SJCRH30 (cell line): Measurements from ENCODE around the gene CACNB4. TPM values are rescaled to one million over a fixed set of nuclear protein-coding genes. Genes with fewer than 3 reads are reported as not detected.
"Not testable (repeated sequence)": the region's sequence is repeated elsewhere in the genome, so short reads cannot be mapped to it uniquely, and the experiment has no call there.

Experiments used
- DNase-seq, 2 experiments: peaks; one replicate each; pipeline ENCODE4 v3.0.0-alpha.2; 2015 to 2020
- H3K27ac ChIP-seq: fragments of 250-450 bp; sonication (Bioruptor Pico); 2 replicates; pipeline ENCODE4 v1.5.1; 2020; ENCODE audit warnings: mild to moderate bottlenecking, moderate library complexity
- H3K27me3 ChIP-seq: fragments of 250-450 bp; sonication (Bioruptor Pico); 2 replicates; pipeline ENCODE4 v1.5.1; 2020; ENCODE audit warnings: mild to moderate bottlenecking, moderate library complexity
- H3K36me3 ChIP-seq: fragments of 250-450 bp; sonication (Bioruptor Pico); 2 replicates; pipeline ENCODE4 v1.5.1; 2020; ENCODE audit warnings: mild to moderate bottlenecking, moderate library complexity
- H3K4me1 ChIP-seq: fragments of 250-450 bp; sonication (Bioruptor Pico); 2 replicates; pipeline ENCODE4 v1.5.1; 2020; ENCODE audit warnings: mild to moderate bottlenecking, moderate library complexity
- H3K4me3 ChIP-seq: fragments of 250-450 bp; sonication (Bioruptor Pico); 2 replicates; pipeline ENCODE4 v1.5.1; 2020; ENCODE audit warnings: mild to moderate bottlenecking, moderate library complexity
- H3K9me3 ChIP-seq: fragments of 250-450 bp; sonication (Bioruptor Pico); replicated peaks from 2 replicates; pipeline ENCODE4 v1.5.1; 2020; ENCODE audit warnings: mild to moderate bottlenecking, moderate library complexity
- total RNA-seq: library from RNA; depleted of rRNA; stranded (reverse); fragments of >200 nt; shearing (Covaris generic); gene quantifications from 2 replicates; pipeline ENCODE4 v1.2.3, GENCODE V29; 2014

The CACNB4 gene
- total RNA-seq, 1 experiment from 2014 or later: 2.2 TPM

DNA sequence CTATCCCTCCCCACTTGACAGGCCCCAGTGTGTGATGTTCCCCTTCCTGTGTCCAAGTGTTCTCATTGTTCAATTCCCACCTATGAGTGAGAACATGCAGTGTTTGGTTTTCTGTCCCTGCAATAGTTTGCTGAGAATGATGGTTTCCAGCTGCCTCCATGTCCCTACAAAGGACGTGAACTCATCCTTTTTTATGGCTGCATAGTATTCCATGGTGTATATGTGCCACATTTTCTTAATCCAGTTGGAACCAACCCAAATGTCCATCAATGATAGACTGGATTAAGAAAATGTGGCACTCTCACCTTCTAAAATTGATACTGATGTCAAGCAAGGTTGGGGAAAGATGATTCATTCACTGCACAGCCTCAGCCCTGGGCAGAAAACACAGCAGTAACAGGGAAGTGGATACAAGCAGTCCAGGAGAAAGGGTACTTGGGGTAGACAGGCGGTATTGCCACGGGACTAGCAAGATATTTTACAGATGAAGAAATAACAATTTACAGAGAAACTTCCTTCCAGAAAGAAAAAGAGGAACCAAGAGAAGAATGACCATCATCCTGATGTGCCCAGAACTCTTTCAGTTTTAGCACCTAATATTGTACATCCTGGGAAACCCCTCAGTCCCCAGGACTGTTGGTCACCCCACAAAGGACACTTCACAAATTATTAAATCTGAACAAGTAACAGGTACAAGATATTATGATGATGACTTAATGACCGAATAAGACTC is 68.1 kb downstream of the CACNB4 start:
- not testable (repeated sequence) for H3K4me1 ChIP-seq, H3K36me3 ChIP-seq, H3K4me3 ChIP-seq, H3K9me3 ChIP-seq, H3K27me3 ChIP-seq, DNase-seq, H3K27ac ChIP-seq

DNA sequence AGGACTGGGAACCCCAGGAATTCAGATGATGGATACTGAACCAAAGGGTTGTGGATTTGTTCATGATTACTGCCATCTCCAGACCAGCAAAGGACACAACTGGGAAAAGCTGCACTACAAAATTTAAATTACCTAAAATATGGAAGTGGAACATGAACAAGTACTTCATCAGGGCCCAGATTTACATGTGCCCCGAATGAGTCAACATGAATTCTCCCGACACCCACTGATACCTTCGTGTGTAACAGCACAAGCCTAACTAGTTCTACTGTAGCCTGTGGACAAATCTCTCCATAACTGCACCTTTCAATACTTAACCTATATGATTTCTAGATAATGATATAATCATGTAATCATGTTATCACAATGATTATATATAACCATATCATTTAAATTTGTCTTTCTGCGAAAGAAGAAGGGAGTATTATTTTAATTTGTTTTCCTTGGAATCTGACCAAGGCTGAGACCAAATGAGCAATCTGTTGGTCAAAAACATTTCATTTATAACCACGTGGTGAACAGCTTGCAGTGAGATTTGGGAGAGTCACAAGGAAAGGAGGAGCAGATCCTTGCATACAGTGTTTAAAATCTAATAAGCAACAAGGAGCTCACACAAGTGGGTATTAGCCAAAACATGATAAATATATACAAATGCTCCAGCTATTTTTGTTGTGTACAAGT is 70.5 kb downstream of the CACNB4 start:
- no peak for DNase-seq
- no peaks in the 10 kb centered on the region for H3K9me3 ChIP-seq
- H3K27me3 ChIP-seq: no peaks in the 10 kb centered on the region
- H3K4me1 ChIP-seq: no peaks in the 10 kb centered on the region
- no peak overlapping the region for H3K27ac ChIP-seq
- no peaks in the 10 kb centered on the region for H3K36me3 ChIP-seq
- no peak overlapping the region for H3K4me3 ChIP-seq

DNA sequence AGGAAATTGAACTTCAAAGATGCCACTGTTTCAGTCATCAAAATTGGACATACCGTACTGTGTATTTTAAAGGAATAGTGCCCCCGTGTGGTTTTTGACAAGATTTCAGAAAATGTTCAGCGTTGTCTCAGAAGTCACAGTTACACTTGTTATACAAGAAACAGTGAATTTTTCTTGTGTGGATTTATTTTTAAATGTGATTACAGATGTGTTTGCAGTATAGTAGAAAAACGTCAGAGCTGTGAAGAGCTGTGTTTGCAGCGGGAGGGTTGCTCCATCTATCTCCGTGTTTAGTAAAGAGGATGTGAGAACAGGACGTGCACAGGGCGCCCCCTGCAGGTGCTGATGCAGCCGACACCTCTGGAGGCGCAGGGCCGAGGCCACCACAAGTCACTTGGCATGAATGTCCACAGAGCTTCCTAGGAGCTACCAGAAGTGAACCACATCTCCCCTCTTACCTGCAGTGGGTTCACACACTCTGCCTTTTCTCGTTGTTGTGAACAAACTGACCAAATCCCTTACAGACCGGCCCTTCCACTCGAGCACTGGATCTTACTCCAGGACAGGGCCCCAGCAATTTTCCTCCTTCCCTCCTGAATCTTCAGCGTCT is 73.1 kb downstream of the CACNB4 start:
- peak; percentile 75 to 88 for DNase-seq
- no peaks in the 10 kb centered on the region for H3K4me1 ChIP-seq
- peak overlapping the region; percentile 45 for H3K4me3 ChIP-seq
- no peak overlapping the region for H3K27ac ChIP-seq
- H3K36me3 ChIP-seq: no peaks in the 10 kb centered on the region
- H3K27me3 ChIP-seq: no peaks in the 10 kb centered on the region
- no peaks in the 10 kb centered on the region for H3K9me3 ChIP-seq

DNA sequence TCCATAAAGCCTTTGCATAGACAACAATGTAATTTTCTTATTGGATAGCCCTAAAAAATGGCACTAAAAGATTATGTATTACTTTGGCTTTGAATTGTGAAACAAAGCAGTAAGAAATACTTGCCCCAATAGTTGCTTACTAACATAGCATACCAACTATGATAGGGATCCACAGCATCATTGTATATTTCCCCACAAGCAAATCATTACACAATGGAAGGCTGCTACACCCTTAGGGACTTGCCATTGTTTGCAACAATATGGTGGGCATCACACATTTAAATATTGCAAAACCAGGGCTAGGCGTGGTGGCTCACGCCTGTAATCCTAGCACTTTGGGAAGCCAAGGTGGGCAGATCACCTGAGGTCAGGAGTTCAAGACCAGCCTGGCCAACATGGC is 74.4 kb downstream of the CACNB4 start:
- Histone ChIP-seq H3K27me3 (no peaks in the 10 kb centered on the region), H3K9me3 (no peaks in the 10 kb centered on the region), H3K36me3 (no peaks in the 10 kb centered on the region), H3K4me3 (no peak overlapping the region), H3K4me1 (no peaks in the 10 kb centered on the region), H3K27ac (no peak overlapping the region)
- DNase-seq: no peak

DNA sequence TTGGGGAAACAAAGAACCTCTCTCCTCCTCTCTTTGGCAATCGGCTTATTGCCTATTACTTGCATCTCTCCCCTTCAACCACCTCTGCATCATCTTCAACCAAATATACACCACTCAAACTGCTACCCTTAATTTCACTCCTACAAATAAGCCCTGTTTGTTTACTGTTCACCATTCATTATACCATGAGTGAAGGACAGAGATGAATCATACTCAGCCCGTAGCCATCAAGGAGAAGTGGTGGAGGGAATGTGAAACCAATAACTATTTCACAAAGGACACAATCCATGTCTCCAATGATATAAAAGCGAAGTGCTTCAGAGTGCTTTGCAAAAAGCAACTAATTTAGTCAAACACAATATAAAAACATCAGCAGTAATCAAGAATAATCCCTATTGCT is 76.8 kb downstream of the CACNB4 start:
- no peak overlapping the region for H3K27ac ChIP-seq
- H3K4me3 ChIP-seq: no peak overlapping the region
- H3K9me3 ChIP-seq: no peaks in the 10 kb centered on the region
- no peaks in the 10 kb centered on the region for H3K27me3 ChIP-seq
- DNase-seq: no peak
- H3K36me3 ChIP-seq: no peaks in the 10 kb centered on the region
- H3K4me1 ChIP-seq: no peaks in the 10 kb centered on the region

DNA sequence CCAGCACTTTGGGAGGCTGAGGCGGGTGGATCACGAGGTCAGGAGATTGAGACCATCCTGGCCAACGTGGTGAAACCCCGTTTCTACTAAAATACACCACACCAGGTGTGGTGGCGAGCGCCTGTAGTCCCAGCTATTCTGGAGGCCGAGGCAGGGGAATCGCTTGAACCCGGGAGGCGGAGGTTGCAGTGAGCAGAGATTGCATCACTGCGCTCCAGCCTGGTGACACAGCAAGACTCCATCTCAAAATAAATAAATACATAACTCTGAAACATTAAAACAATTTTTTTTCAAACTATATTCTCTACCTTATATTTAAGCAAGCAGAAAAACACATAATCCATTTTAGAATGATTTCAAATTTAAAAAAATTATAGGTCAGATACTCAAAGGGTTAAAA is 77.8 kb downstream of the CACNB4 start:
- not testable (repeated sequence) for H3K27me3 ChIP-seq, DNase-seq, H3K36me3 ChIP-seq, H3K9me3 ChIP-seq, H3K4me3 ChIP-seq, H3K27ac ChIP-seq, H3K4me1 ChIP-seq

DNA sequence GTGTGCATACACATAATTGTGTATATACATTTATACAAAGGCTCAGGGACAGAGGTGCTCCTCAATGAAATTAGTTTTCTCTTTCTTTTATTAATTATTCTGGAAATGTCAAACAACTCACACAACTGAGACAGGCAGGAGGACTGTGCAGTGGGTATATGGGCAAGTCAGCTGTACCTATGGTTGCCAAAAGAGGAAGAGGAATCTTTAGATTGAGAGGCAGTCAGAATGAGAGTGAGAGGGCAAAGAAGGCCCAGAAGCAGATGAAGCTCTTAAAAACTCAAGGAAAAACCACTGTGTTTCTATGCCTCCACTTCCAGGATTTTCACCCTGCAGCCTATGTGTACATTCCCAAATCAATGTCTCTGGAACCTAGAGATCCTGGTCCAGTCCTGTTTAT is 79.1 kb downstream of the CACNB4 start:
- H3K27ac ChIP-seq: no peak overlapping the region
- H3K4me3 ChIP-seq: no peak overlapping the region
- H3K36me3 ChIP-seq: no peaks in the 10 kb centered on the region
- no peaks in the 10 kb centered on the region for H3K4me1 ChIP-seq
- no peak for DNase-seq
- H3K27me3 ChIP-seq: no peaks in the 10 kb centered on the region
- H3K9me3 ChIP-seq: no peaks in the 10 kb centered on the region

DNA sequence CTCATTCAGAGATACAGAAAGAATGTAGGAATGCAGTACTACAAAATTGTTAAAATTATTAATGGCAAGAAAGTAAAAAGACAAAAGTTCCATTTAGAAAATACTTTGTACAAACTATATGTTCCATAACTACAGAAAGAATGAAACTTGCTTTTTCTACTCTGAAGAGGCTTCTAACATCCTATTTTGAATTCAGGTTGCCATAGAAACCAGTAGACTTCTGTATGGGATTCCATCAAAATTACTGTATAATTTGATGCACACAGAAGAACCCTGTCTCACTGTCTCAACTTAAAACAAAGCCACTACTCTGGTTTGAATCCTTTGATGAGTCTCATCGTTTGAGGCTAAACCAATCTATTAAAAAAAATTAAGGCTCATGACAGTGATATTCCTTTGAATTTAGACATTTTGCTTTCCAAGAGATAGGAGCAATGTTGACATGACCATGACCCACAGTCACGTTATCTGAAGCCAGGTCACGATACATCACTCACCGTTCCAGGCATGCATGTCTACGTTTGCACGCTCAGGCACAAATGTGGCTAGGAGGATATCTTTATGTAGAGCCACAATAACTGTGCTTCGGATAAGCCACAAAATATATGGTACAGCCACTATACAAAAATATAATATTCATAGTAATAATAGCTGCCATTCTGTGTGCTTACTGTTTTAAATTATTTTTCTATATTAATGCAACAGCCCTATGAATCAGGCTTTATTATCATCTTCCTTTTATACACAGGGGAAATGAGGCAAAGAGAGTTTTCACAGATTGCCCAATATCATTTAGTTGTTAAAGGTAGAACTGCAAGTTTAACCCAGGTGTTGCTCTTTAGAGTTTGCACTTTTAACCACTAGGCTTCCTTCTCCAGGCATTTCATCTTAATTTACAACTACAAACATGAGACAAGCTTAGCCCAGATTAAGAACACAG is 82.4 kb downstream of the CACNB4 start:
- Histone ChIP-seq H3K4me1 (no peaks in the 10 kb centered on the region), H3K27ac (no peak overlapping the region), H3K27me3 (no peaks in the 10 kb centered on the region), H3K9me3 (no peaks in the 10 kb centered on the region), H3K36me3 (no peaks in the 10 kb centered on the region), H3K4me3 (no peak overlapping the region)
- no peak for DNase-seq

DNA sequence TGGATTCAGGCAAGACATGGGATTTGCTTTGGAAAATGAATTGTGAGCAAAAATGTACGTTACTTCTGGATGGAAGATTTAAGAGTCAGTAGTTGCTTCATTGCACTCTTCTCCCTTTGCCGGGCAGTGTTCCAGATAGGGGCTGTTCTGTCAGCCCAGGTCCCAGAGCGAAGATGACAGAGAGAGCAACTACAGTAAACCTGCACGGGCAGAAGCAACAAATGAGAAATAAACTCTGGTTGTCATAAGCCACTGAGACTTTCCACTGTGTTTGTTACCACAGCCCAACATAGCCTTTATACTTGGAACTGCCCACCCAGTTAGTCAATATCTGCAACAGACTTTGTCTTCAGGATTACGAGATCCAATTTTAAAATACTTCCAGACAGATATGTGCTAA is 83.3 kb downstream of the CACNB4 start:
- H3K36me3 ChIP-seq: no peaks in the 10 kb centered on the region
- no peaks in the 10 kb centered on the region for H3K9me3 ChIP-seq
- DNase-seq: no peak
- H3K4me1 ChIP-seq: no peaks in the 10 kb centered on the region
- no peaks in the 10 kb centered on the region for H3K27me3 ChIP-seq
- no peak overlapping the region for H3K4me3 ChIP-seq
- H3K27ac ChIP-seq: no peak overlapping the region

DNA sequence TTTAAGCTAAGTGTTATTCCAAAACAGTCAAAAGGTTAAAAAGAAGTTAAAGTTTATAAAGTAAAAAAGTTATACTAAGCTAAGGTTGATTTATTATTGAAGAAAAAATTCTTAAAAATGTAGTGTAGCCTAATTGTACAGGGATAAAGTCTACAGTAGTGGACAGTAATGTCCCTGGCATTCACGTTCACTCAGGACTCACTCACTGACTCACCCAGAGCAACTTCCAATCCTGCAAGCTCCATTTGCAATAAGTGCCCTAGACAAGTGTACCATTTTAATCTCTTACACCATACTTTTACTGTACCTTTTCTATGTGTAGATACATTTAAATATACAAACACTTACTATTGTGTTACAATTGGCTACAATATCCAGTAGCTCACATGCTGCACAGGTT is 86.1 kb downstream of the CACNB4 start:
- DNase-seq: no peak

DNA sequence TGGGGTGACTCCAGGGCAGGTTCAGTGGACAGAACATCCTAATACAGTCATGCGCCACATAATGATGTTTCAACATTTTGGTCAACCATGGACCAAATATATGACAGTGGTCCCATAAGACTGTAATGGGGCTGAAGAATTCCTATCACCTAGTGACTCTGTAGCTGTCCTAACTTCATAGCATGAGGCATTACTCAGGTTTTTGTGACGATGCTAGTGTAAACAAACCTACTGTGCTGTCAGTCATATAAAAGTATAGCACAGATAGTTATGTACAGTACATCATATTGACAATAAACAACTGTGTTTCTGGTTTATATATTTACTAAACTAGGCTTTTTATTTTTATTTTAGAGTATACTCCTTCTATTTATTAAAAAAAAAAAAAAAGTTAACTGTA is 87.1 kb downstream of the CACNB4 start:
- H3K36me3 ChIP-seq: no peaks in the 10 kb centered on the region
- no peaks in the 10 kb centered on the region for H3K27me3 ChIP-seq
- no peaks in the 10 kb centered on the region for H3K4me1 ChIP-seq
- DNase-seq: no peak
- no peak overlapping the region for H3K4me3 ChIP-seq
- H3K27ac ChIP-seq: no peak overlapping the region
- no peaks in the 10 kb centered on the region for H3K9me3 ChIP-seq

More for the DNA sequence above, 86.1 kb downstream of the CACNB4 start:
- Histone ChIP-seq H3K36me3 (no peaks in the 10 kb centered on the region), H3K27ac (no peak overlapping the region), H3K4me1 (no peaks in the 10 kb centered on the region), H3K9me3 (no peaks in the 10 kb centered on the region), H3K27me3 (no peaks in the 10 kb centered on the region), H3K4me3 (no peak overlapping the region)

DNA sequence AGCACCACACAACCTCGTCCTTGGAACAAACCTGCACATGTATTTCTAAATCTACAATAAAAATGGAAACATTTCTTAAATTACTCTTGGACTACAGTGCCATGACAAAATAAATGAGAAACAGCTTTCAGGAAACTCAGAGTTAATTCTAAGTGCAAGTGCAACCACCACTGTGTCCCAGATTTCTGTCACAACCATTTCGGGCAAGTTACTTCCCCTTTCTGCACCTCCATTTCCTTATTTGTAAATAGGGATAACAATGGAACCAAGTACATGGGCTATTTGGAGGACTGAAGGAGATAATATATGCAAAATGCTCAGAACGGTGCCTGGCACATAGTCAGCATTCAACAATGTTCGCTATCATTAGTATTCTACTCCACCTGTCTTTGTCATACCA is 93.2 kb downstream of the CACNB4 start:
- DNase-seq: no peak
- H3K9me3 ChIP-seq: no peaks in the 10 kb centered on the region
- H3K27me3 ChIP-seq: no peaks in the 10 kb centered on the region
- H3K36me3 ChIP-seq: no peaks in the 10 kb centered on the region
- H3K4me1 ChIP-seq: peaks cover 19% of the 10 kb centered on the region
- H3K27ac ChIP-seq: no peak overlapping the region
- no peak overlapping the region for H3K4me3 ChIP-seq

DNA sequence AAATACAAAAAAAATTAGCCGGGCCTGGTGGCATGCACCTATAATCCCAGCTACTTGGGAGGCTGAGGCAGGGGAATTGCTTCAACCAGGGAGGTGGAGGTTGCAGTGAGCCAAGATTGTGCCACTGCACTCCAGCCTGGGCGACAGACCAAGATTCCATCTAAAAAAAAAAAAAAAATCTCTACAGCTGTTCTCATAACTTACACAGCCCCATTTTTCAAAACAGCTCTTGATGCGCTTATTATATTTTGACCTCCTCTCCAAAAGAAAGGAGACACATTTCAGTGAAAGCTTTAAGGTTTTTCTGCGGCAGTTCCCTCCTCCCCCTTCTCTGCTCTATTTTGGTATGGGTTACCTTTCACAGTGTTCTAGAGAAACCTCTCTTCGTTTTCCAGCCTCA is 95.6 kb downstream of the CACNB4 start:
- not testable (repeated sequence) for H3K4me3 ChIP-seq, H3K9me3 ChIP-seq, H3K27me3 ChIP-seq, H3K36me3 ChIP-seq
- DNase-seq: peak; percentile 29 to 74
- H3K4me1 ChIP-seq: peaks cover 19% of the 10 kb centered on the region
- peak overlapping the region; percentile 44 for H3K27ac ChIP-seq

DNA sequence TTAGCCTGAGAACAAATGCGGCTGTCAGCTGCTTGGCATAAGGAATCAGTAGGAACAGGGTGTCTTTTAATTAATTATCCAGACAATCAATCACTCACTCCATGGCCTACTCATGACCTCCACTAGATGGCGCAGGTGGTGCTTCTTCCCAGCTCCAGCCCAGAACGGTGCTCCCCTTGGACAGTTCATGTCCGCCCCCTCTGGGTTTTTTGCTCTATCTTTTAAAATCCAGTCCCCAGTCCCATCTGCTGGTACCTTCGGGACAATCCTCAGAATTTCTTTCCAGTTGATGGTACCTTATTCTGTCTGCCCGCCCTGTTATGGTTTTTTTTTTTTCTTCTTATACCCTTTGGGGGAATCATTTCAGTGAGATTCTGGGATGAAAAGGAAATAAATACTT is 99.8 kb downstream of the CACNB4 start:
- DNase-seq: peak; percentile 62 to 73

More for the DNA sequence above, 99.8 kb downstream of the CACNB4 start:
- no peak overlapping the region for H3K4me3 ChIP-seq
- peaks cover 20% of the 10 kb centered on the region for H3K4me1 ChIP-seq
- H3K27me3 ChIP-seq: no peaks in the 10 kb centered on the region
- H3K27ac ChIP-seq: no peak overlapping the region
- H3K9me3 ChIP-seq: no peaks in the 10 kb centered on the region
- no peaks in the 10 kb centered on the region for H3K36me3 ChIP-seq
